NCI-H2196 (cell line): Measurements from ENCODE around the gene TMPRSS3.
A peak's percentile ranks its signal among the peaks of the same experiment; 100 is the strongest.

Source experiments
- DNase-seq: peaks from one replicate; lab custom pipeline; 2025; ENCODE audit not compliant: unreplicated experiment; lab: John Stamatoyannopoulos, UW

TMPRSS3 gene

DNA sequence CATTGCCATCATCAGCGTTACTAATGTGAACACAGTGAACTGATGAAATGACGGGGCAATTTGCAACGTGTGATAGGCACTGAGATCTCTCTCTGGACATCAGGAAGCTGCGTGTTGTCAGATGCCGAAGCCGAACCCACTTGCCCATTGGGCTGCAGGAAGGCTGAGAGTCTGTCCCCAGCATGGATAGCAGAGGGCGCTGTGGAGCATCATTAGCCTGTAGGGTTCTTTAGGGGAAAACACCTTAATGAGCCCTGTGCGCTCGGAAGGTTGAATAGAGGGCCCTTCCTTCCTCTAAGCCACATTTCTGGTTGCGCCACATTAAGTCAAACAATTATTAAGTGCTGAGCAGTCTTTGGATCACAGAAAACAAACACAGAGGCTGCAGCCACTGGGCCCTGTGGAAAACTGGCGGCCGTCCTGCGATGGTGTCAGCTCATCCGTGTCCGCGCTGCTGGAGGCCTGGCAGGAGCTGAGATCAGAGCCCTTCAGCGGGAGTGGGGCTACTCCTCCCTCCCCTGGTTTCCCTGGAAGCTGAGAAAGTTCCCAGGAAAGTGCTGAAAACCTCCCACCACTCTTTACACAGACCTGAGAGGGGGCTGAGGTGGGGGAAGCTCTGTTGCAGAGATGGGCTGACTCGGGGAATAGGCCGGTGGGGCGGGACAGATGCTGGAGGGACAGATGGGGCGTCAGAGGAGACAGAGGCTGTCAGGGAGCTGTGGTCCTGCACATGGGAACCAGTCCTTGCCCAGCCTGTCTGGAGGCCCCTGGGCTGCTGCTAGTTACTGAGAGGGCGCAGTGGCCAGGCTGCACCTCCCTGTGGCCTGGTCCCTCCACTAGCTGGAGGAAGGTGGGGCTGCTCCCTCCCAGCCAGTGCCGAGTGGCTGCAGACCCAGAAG lies 57.8 kb downstream of the TMPRSS3 start:
- DNase-seq: peak; percentile 92

DNA sequence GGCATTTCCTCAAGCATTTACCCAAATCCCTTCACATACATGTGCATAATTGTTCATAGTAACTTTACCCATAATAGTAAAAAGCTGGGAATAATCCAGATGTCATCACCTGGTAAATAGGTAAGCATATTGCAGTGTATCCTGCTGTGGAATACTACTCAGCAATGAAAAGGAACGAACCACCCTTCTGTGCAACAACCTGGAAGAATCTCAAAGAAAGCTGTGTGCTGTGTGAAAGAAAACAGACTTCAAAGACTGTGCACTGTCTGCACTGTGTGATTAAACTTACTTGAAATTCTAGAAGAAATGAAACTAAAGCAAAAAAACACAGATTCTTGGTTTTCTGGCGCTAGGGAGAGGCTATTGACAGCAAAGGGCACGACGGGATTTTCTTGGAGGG lies 58.6 kb downstream of the TMPRSS3 start:
- no peak for DNase-seq

DNA sequence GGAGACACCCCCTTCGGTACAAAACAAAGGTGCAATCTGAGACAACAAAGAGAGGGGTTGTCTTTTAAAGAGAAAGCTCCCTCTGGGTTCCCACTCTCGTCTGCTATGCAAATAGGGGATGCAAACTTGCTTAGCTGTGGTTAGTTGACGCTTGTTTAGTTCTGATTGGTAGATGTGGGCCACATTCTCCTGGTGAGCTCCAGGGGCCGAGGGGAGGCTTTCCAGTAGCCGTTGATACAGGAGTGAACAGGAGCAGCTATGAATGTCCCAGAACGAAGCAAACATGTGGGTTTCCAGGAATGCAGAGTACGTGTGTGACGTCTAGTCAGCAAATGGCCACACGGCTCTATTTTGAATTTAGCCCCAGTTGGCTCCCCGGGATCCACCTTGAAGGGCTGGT lies 59.8 kb downstream of the TMPRSS3 start:
- no peak for DNase-seq

DNA sequence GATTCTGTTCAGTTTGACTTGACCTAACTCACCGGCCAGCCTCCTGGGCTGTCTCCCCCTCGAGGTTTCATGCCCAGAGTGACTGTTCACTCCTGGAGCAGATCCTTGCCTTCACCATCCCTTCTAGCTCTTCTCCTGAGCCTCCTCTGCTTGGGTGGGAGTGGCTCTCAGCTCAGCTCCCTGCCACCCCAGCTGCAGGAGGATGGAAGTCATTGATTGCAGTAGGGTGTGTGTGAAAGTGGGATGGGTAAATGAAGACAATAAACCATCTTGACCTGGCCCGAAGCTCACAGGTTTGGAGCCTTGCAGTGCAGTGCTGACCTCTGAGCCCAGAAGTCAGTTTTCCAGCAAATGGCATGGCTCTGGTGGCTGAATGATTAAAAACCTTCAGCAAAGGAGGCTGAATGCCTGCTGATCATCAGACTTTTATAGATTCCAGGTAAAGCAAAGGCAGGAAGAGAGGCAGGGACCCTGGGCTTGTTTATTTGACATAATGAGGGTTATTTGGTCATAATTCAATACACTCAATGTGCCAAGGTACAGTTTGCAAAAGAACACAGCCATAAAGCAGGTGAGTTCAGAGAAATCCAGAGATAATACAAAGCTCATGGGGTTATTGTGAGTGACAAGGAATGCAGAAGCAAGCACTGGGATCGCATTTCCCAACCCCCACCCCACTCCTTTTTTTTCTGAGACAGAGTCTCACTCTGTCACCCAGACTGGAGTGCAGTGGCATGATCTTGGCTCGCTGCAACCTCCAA lies 63.1 kb downstream of the TMPRSS3 start:
- no peak for DNase-seq

DNA sequence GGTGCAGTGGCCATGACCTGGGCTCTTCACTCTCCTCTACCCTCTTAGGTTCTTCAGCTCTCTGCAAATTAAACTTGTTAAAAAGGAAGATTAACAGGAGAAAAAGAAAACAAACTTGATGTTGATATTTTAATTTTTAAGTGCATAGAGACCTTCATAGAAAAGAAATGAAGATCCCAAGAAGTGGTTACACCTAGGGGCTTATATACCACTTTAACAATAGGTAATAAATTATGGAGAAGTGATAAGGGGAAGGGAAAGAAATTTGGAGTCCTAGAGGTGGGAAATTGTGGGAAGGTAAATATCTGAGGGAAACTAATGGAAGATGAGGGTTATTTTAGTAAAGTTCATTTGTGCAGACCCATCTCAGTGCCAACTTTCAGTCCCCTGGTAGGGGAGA lies 64.2 kb downstream of the TMPRSS3 start:
- no peak for DNase-seq

DNA sequence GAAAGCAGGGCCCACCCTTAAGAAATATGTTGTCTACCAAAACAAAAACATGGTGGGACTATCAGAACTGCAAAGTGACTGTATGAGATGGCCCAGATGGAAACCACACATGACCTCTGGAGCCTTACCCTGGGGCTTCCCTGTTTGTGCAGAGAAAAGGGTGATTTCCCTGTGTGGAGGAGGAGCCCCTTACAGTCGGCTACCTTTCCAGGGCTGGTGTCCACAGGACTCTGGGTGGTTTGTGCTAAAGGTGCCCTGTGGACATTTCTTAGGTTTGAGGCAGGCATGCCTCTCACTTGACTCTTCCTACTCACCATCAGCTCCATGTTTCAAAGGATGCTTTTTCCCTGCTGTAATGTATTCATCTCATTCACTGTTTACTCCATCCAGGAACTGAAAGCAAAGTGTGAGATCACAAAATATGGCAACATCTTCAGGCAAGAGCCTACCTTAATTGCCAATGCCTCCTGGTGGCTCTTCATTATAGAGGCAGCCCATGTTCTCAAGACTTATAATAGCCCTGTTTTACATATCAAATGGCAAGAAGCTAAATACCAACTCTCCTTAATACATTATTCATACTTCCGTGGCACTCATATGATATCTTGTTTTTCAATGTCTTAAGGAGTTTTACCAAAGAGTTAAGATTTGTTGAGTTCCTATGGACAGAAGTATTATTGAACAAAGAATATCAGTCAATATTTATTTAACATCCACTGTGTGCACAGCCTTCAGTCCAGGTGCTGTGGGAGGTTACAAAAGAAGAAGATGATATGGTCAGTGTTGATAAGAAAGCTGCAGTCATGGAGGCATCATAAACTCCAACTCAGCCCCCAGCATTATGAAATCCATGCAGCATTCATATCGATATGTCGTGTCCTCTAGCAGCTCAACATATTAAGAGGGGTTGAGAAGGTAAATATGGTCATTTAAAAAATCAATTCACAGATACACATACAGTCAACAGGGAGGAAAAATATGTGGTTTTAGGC lies 65.2 kb downstream of the TMPRSS3 start:
- no peak for DNase-seq

DNA sequence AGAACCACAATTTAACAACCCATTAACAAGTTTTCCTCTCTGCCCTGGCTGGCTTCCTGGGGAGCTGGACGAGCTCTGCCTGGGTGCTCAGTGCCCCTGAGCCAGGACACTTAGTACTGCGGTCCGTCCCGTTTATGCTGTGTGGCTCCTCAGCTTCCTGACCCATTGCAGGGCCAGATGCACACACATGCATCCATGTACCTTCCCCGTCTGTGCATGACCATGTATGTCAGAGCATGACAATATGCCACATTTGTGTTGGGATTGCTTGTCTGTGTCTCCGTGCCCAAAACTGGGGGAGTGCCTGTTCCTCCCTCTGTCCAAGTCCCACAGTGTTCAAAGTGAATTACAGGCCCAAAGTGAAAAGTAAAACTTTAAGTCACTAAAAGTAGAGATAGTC lies 71.0 kb downstream of the TMPRSS3 start:
- no peak for DNase-seq
